Left lung (tissue), 10 donors: ENCODE results near the gene YBEY. TPM values are rescaled to one million over a fixed set of nuclear protein-coding genes. Genes with fewer than 3 reads are reported as not detected.

Experiments used
- ATAC-seq: fragments of 200-7000 bp; cut with Tn5 transposase; one replicate; pipeline ENCODE4 v1.9.1; 2020; ENCODE audit warnings: moderate library complexity
- DNase-seq, 4 donors: peaks; one replicate each; pipeline ENCODE4 v3.0.0-alpha.2; 2013 to 2020
- H3K27ac ChIP-seq, 2 donors: fragments of 200-600 bp; sonication (generic) in 1 of 2; one replicate each; pipeline versions ENCODE4 v1.5.0 to v1.8.0; 2020 to 2021
- H3K27me3 ChIP-seq, 2 donors: fragments of 200-600 bp; sonication (generic) in 1 of 2; one replicate each; pipeline versions ENCODE4 v1.5.0 to v1.8.0; 2020 to 2021
- H3K36me3 ChIP-seq, 2 donors: fragments of 200-600 bp; sonication (generic) in 1 of 2; one replicate each; pipeline versions ENCODE4 v1.5.0 to v1.8.0; 2020 to 2021
- H3K4me1 ChIP-seq, 2 donors: fragments of 200-600 bp; one replicate each; pipeline ENCODE4 v1.8.0; 2021
- H3K4me3 ChIP-seq, 2 donors: fragments of 200-600 bp; sonication (generic) in 1 of 2; one replicate each; pipeline versions ENCODE4 v1.5.0 to v1.8.0; 2020 to 2021; ENCODE audit warnings: mild to moderate bottlenecking in 1 of 2
- H3K9me3 ChIP-seq, 2 donors: fragments of 200-600 bp; sonication (generic) in 1 of 2; one replicate each; pipeline versions ENCODE4 v1.5.0 to v1.8.0; 2020 to 2021
- intact Hi-C, 2 donors: fragments of 100-400 bp; cut with DNase I; formaldehyde crosslinking; loops; one replicate each; pipeline versions ENCODE4 v1.11.2 to v1.14.2; 2022
- polyA plus RNA-seq, 6 donors: library from polyadenylated mRNA; unstranded; fragments of 120-200 nt; gene quantifications; one replicate each; pipeline ENCODE4 v1.2.1, GENCODE V29; 2013; ENCODE audit not compliant: insufficient read length in 6 of 6
- total RNA-seq, 2 donors: library from RNA; stranded (reverse); fragmentation: NEBNext Ultra II Directional; extraction: Animal tissue kit (Norgen Biotek cat#: 25700); gene quantifications; one replicate each; pipeline ENCODE4 v1.2.1, GENCODE V29; 2021
- TF ChIP-seq, protein P1 (sequence below), 2 donors: fragments of 200-600 bp; sonication (generic) in 1 of 2; IDR thresholded peaks; one replicate each; pipeline versions ENCODE4 v1.5.0 to v1.8.0; 2021; ENCODE audit warnings: antibody characterized with exemption in 2 of 2
- donor health status: DM: no; HTN: yes; CAD: no.
- donor health status: DM: no; HTN: no; CAD: no.

Gene YBEY
- total and polyA plus RNA-seq, 8 donors: 6.1 to 23.1 (median 17.6) TPM

DNA sequence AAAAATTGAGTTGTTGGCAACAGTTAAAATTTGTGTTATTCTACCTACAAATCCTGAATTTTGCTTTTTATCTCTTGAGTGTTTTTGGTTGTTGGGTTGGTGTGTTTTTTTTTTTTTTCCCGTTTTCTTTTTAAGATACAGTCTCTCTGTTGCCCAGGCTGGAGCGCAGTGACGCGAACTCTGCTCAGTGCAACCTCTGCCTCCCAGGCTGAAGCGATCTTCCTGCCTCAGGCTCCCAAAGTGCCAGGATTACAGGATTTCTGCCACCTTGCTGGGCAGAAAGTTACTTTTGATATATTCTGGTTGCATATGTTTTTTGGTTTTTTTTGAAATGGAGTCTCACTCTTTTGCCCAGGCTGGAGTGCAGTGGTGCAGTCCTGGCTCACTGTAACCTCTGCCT is 42.0 kb downstream of the YBEY start:
- intact Hi-C loops: no loop called here
- Histone ChIP-seq H3K27me3 (no peaks in the 10 kb centered on the region), H3K4me1 (peaks cover 5 to 12% of the 10 kb centered on the region in 2 donors), H3K4me3 (no peak overlapping the region), H3K9me3 (no peaks in the 10 kb centered on the region), H3K27ac (no peak overlapping the region), H3K36me3 (peaks cover 0 to 54% of the 10 kb centered on the region in 2 donors)
- TF ChIP-seq, protein P1, sequence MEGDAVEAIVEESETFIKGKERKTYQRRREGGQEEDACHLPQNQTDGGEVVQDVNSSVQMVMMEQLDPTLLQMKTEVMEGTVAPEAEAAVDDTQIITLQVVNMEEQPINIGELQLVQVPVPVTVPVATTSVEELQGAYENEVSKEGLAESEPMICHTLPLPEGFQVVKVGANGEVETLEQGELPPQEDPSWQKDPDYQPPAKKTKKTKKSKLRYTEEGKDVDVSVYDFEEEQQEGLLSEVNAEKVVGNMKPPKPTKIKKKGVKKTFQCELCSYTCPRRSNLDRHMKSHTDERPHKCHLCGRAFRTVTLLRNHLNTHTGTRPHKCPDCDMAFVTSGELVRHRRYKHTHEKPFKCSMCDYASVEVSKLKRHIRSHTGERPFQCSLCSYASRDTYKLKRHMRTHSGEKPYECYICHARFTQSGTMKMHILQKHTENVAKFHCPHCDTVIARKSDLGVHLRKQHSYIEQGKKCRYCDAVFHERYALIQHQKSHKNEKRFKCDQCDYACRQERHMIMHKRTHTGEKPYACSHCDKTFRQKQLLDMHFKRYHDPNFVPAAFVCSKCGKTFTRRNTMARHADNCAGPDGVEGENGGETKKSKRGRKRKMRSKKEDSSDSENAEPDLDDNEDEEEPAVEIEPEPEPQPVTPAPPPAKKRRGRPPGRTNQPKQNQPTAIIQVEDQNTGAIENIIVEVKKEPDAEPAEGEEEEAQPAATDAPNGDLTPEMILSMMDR (IDR thresholded peaks at IDR 0.05): no peak
- DNase-seq (peak in 1 of 4 donors; percentile 6), ATAC-seq (no peak)

DNA sequence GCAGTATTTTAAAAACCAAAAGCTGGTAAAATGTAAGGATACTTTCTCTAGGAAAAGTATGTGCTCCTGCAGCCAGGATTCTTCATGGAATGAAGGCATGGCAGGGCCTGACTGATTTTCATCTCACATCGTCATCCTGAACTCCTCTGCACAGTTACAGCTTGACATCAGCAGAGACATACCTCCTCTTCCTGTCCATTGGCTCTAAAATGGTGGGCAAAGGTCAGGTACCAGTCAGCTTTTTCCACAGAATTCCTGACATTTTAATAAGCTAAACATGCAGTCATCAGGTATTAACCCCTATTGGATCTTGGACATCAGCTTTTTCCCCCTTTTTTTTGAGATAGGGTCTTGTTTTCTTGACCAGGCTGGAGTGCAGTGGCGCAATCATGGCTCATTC is 43.7 kb downstream of the YBEY start:
- Histone ChIP-seq H3K27ac (no peak overlapping the region), H3K9me3 (no peaks in the 10 kb centered on the region), H3K4me3 (no peak overlapping the region), H3K36me3 (peaks cover 0 to 61% of the 10 kb centered on the region in 2 donors), H3K4me1 (peaks cover 5 to 9% of the 10 kb centered on the region in 2 donors), H3K27me3 (no peaks in the 10 kb centered on the region)
- ATAC-seq (no peak), DNase-seq (no peak)
- TF ChIP-seq, protein P1 (IDR thresholded peaks at IDR 0.05): no peak
- intact Hi-C loops: no loop called here

DNA sequence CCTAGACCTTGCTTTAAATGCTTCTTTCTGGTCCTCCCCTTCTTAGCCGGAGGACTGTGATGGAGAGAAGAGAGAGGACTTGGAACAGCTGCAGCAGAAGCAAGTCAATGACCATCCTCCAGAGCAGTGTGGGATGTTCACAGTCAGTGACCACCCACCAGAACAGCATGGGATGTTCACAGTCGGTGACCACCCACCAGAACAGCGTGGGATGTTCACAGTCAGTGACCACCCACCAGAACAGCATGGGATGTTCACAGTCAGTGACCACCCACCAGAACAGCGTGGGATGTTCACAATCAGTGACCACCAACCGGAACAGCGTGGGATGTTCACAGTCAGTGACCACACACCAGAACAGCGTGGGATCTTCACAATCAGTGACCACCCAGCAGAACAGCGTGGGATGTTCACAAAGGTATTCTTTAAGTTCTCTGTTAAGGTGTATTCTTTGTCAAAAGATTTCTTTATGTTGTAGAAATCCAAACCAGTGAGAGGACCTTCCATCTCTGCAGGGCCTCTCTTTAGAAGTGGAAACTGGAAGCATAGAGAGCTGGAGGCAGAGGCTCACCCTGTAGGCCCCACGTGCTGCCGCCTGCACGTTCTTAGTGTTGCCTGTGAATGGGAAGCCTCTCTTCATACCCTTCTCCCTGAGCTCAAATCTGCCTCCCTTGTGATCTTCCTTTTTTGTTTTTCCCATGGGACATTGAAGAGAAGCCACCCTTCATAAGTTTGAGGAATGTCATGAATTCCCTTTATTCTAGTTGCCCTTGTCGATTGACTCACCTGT is 48.4 kb downstream of the YBEY start:
- intact Hi-C loops: no loop called here
- no peak overlapping the region for H3K27ac ChIP-seq
- no peak for ATAC-seq
- peak in 1 of 4 donors; percentile 8 for DNase-seq
- peaks cover 0 to 78% of the 10 kb centered on the region in 2 donors for H3K36me3 ChIP-seq
- no peaks in the 10 kb centered on the region for H3K27me3 ChIP-seq
- TF ChIP-seq, protein P1 (IDR thresholded peaks at IDR 0.05): no peak
- H3K4me1 ChIP-seq: no peaks in the 10 kb centered on the region
- no peak overlapping the region for H3K4me3 ChIP-seq
- no peaks in the 10 kb centered on the region for H3K9me3 ChIP-seq

DNA sequence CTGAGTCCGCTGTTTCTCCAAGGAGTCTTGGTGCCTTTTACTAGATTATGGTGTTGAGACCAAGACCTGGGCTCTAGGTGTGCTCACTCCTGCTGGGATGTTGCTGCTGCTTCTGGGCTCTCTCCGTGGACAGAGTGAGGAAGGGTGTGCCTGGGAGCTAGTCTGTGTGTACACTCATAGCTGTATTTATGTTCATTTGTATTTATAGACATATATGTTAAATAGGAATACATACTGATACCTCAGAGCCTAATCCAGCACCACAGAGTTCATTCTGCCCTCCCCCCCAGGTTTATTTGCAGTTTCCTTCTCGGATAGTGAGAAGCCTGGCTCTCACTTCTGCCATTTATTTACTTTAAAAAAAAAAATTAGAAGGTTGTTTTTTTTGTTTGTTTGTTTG is 50.5 kb downstream of the YBEY start:
- Histone ChIP-seq H3K27me3 (no peaks in the 10 kb centered on the region), H3K27ac (no peak overlapping the region), H3K4me3 (no peak overlapping the region), H3K36me3 (peaks cover 0 to 74% of the 10 kb centered on the region in 2 donors), H3K9me3 (no peaks in the 10 kb centered on the region), H3K4me1 (no peaks in the 10 kb centered on the region)
- ATAC-seq (no peak), DNase-seq (no peak)
- TF ChIP-seq, protein P1 (IDR thresholded peaks at IDR 0.05): no peak
- intact Hi-C loops: no loop called here

DNA sequence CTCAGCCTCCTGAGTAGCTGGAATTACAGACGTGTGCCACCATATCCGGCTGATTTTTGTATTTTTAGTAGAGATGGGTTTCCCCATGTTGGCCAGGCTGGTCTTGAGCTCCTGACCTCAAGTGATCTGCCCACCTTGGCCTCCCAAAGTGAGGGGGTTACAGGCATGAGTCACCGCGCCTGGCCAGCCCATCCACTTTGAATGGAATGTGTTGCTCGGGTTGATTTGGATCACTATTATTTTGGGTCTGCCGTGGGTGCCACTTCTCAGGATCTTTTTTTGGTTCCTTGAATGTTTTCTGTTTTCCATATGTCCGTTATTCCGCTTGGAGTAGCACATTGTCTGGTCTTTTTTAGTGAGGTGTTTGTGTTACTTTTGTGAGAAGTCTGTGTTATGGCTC is 54.9 kb downstream of the YBEY start:
- H3K27ac ChIP-seq: no peak overlapping the region
- H3K27me3 ChIP-seq: no peaks in the 10 kb centered on the region
- ATAC-seq (no peak), DNase-seq (peak in 1 of 4 donors; percentile 16)
- H3K4me1 ChIP-seq: no peaks in the 10 kb centered on the region
- intact Hi-C loops: no loop called here
- H3K9me3 ChIP-seq: no peaks in the 10 kb centered on the region
- H3K4me3 ChIP-seq: no peak overlapping the region
- H3K36me3 ChIP-seq: peaks cover 0 to 59% of the 10 kb centered on the region in 2 donors
- TF ChIP-seq, protein P1 (IDR thresholded peaks at IDR 0.05): no peak
